HepG2 (cell line): ENCODE data around the gene BIN1. TPM values are rescaled to one million over a fixed set of nuclear protein-coding genes. Genes with fewer than 3 reads are reported as not detected.

ENCODE experiments used
- AKAP8 ChIP-seq: sonication (generic); formaldehyde crosslinking; IDR thresholded peaks from 2 replicates; pipeline ENCODE4 v1.5.1; 2020; ENCODE audit warnings: mild to moderate bottlenecking, missing genetic modification reagents
- CBFB ChIP-seq: sonication (generic); formaldehyde crosslinking; IDR thresholded peaks from 2 replicates; pipeline ENCODE4 v1.4.0; 2020; ENCODE audit warnings: missing genetic modification reagents
- CBX2 ChIP-seq, 2 experiments: fragments of 200-600 bp in 1 of 2; sonication (generic); formaldehyde crosslinking in 1 of 2; IDR thresholded peaks; 2 replicates each; pipeline versions ENCODE4 v1.7.0 to v1.8.1; 2018 to 2022; ENCODE audit warnings: low read depth in 2 of 2, low read length in 1 of 2, mild to moderate bottlenecking in 1 of 2, missing genetic modification reagents in 1 of 2
- CENPT ChIP-seq: sonication (generic); formaldehyde crosslinking; IDR thresholded peaks from 2 replicates; pipeline ENCODE4 v1.8.0; 2022; ENCODE audit warnings: low read depth, mild to moderate bottlenecking, moderate library complexity, missing genetic modification reagents
- HMG20B ChIP-seq: conservative IDR thresholded peaks from 2 replicates; pipeline ENCODE4 v1.6.1; 2016; ENCODE audit warnings: missing genetic modification reagents, missing compliant biosample characterization
- MED8 ChIP-seq: sonication (generic); formaldehyde crosslinking; IDR thresholded peaks from 2 replicates; pipeline ENCODE4 v1.8.1; 2023; ENCODE audit warnings: mild to moderate bottlenecking, missing genetic modification reagents; ENCODE audit not compliant: insufficient replicate concordance
- NCOA1 ChIP-seq: sonication (generic); formaldehyde crosslinking; IDR thresholded peaks from 2 replicates; pipeline ENCODE4 v1.9.0; 2021; ENCODE audit warnings: missing genetic modification reagents
- SPEN ChIP-seq: sonication (generic); formaldehyde crosslinking; IDR thresholded peaks from 2 replicates; pipeline ENCODE4 v1.5.1; 2020; ENCODE audit warnings: low read depth, mild to moderate bottlenecking, missing genetic modification reagents
- ZFP41 ChIP-seq: sonication (generic); formaldehyde crosslinking; IDR thresholded peaks from 2 replicates; pipeline ENCODE4 v1.4.0; 2020; ENCODE audit warnings: mild to moderate bottlenecking, missing genetic modification reagents, borderline replicate concordance
- ZMYM3 ChIP-seq: sonication (generic); formaldehyde crosslinking; IDR thresholded peaks from 2 replicates; pipeline ENCODE4 v1.5.1; 2020; ENCODE audit warnings: mild to moderate bottlenecking, missing genetic modification reagents
- ZMYM4 ChIP-seq: sonication (generic); formaldehyde crosslinking; IDR thresholded peaks from 2 replicates; pipeline ENCODE4 v1.8.1; 2023; ENCODE audit warnings: mild to moderate bottlenecking, missing genetic modification reagents
- ZNF33B ChIP-seq: sonication (generic); formaldehyde crosslinking; IDR thresholded peaks from 2 replicates; pipeline ENCODE4 v1.5.1; 2020; ENCODE audit warnings: mild to moderate bottlenecking, missing genetic modification reagents
- ZNF501 ChIP-seq: sonication (generic); formaldehyde crosslinking; IDR thresholded peaks from 2 replicates; pipeline ENCODE4 v1.5.1; 2020; ENCODE audit warnings: mild to moderate bottlenecking, moderate library complexity, missing genetic modification reagents
- ZNF777 ChIP-seq: sonication (generic); formaldehyde crosslinking; IDR thresholded peaks from 2 replicates; pipeline ENCODE4 v1.4.0; 2020; ENCODE audit warnings: missing genetic modification reagents
- ZNF883 ChIP-seq: sonication (generic); formaldehyde crosslinking; IDR thresholded peaks from 2 replicates; pipeline ENCODE4 v1.5.1; 2020; ENCODE audit warnings: mild to moderate bottlenecking, missing genetic modification reagents; ENCODE audit errors: not compliant biosample characterization
- polyA plus RNA-seq, 8 experiments: library from polyadenylated mRNA; depleted of rRNA in 3 of 8; stranded (reverse) in 7 of 8; unstranded in 1 of 8; fragments of >200 nt; fragmentation: Illumina TruSeq in 4 of 8; extraction: Trizol in 4 of 8; gene quantifications; 2 replicates each; pipeline versions ENCODE4 v1.2.1 to v1.2.3, GENCODE V29; 2011 to 2016; ENCODE audit warnings: low read depth in 4 of 8, missing spikeins in 1 of 8, mixed read lengths in 1 of 8; ENCODE audit not compliant: insufficient read depth in 1 of 8
- total RNA-seq, 5 experiments: library from RNA; depleted of rRNA; stranded (reverse); fragments of >200 nt; fragmentation: Illumina TruSeq; extraction: Trizol; gene quantifications; 2 replicates each; pipeline ENCODE4 v1.2.3, GENCODE V29; 2016; ENCODE audit warnings: low read depth in 1 of 5
- TF ChIP-seq, protein P1 (sequence below): sonication (generic); formaldehyde crosslinking; conservative IDR thresholded peaks from 2 replicates; pipeline ENCODE4 v1.8.0; 2022; ENCODE audit warnings: mild to moderate bottlenecking, moderate library complexity, missing genetic modification reagents
- TF ChIP-seq, protein P2 (sequence below): sonication (generic); formaldehyde crosslinking; IDR thresholded peaks from 2 replicates; pipeline ENCODE4 v1.4.0; 2020; ENCODE audit warnings: mild to moderate bottlenecking, missing genetic modification reagents
- TF ChIP-seq, protein P3 (sequence below): sonication (generic); formaldehyde crosslinking; IDR thresholded peaks from 2 replicates; pipeline ENCODE4 v1.4.0; 2020; ENCODE audit warnings: missing genetic modification reagents, mild to moderate bottlenecking, borderline replicate concordance
- TF ChIP-seq, protein P4 (sequence below): sonication (generic); formaldehyde crosslinking; IDR thresholded peaks from 2 replicates; pipeline ENCODE4 v1.5.0; 2020; ENCODE audit warnings: missing genetic modification reagents, mild to moderate bottlenecking, borderline replicate concordance

BIN1 gene
- total and polyA plus RNA-seq, 2 of the 13 experiments (the other 11 are each of a cell fraction or from before 2014, with no cell fraction given), result 0.93 to 1.2 TPM

DNA sequence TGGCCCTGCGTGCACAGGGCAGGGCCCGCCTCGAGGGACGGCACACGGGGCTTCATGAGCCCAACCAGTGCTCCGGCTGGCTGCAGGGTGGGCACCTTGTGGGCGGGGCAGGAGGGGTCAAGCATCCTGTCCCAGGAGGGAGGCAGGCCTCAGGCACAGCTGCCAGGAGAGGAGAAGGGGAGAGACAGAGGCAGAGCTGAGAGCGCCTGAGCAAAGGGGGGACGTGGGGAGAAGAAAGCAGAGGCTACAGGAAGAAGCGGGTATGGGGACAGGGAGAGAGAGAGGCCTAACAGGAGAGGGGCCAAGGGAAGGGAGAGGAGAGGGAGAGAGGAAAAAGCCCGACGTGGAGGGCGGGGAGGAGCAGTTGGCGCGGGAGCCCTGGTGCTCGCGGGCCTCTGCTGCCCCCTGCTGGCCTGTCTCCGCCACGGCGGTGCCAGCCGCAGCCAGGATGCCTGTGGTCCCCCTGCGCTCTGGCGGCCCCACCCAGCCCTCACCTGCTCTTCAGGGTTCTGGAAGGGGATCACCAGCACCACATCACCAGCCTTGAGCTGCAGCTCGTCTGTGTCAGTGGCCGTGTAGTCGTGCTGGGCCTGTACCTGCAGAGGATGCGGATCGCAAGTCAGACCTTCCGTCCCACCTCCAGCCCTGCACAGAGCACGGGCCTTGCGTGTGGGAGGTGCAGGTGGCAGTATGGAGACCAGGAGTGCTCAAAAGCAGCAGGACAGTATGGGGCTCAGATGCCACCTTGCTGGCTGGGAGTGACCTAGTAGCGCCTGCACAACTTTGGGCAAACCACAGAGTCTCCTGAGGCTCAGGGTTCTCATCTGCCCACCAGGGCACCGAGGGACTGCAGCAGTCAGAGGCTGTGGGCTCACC is 56.8 kb downstream of the BIN1 start (continued):
- peak; percentile 77; the same call in 1 of the 2 replicates for TF ChIP-seq CENPT (CRISPR knock-in tag)
- TF ChIP-seq ZFP41 (CRISPR knock-in tag), result no peak
- TF ChIP-seq MED8 (CRISPR knock-in tag), result no peak
- TF ChIP-seq SPEN (CRISPR knock-in tag), result peak; percentile 60; the same call in 1 of the 2 replicates
- TF ChIP-seq ZMYM4 (CRISPR knock-in tag), result peak; percentile 50; the same call in 1 of the 2 replicates
- TF ChIP-seq AKAP8 (CRISPR knock-in tag), result no peak
- TF ChIP-seq ZNF777, result peak; percentile 91
- TF ChIP-seq ZMYM3 (CRISPR knock-in tag), result 0 out of 2 replicates have a peak, but pooled peaks have one; percentile 14
- TF ChIP-seq, protein P1, sequence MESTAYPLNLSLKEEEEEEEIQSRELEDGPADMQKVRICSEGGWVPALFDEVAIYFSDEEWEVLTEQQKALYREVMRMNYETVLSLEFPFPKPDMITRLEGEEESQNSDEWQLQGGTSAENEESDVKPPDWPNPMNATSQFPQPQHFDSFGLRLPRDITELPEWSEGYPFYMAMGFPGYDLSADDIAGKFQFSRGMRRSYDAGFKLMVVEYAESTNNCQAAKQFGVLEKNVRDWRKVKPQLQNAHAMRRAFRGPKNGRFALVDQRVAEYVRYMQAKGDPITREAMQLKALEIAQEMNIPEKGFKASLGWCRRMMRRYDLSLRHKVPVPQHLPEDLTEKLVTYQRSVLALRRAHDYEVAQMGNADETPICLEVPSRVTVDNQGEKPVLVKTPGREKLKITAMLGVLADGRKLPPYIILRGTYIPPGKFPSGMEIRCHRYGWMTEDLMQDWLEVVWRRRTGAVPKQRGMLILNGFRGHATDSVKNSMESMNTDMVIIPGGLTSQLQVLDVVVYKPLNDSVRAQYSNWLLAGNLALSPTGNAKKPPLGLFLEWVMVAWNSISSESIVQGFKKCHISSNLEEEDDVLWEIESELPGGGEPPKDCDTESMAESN (CRISPR knock-in tag), result peak; percentile 80
- TF ChIP-seq NCOA1 (CRISPR knock-in tag), result peak; percentile 68
- TF ChIP-seq HMG20B (CRISPR knock-in tag), result no peak
- TF ChIP-seq ZNF33B (CRISPR knock-in tag), result 0 out of 2 replicates have a peak, but pooled peaks have one; percentile 24
- 0 out of 2 replicates have a peak, but pooled peaks have one; percentile 33 for TF ChIP-seq CBFB
- peak; percentile 32 for TF ChIP-seq ZNF883
- peak; percentile 74 for TF ChIP-seq ZNF501 (CRISPR knock-in tag)
- TF ChIP-seq, protein P2, sequence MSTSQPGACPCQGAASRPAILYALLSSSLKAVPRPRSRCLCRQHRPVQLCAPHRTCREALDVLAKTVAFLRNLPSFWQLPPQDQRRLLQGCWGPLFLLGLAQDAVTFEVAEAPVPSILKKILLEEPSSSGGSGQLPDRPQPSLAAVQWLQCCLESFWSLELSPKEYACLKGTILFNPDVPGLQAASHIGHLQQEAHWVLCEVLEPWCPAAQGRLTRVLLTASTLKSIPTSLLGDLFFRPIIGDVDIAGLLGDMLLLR (CRISPR knock-in tag), result no peak
- TF ChIP-seq, protein P3, sequence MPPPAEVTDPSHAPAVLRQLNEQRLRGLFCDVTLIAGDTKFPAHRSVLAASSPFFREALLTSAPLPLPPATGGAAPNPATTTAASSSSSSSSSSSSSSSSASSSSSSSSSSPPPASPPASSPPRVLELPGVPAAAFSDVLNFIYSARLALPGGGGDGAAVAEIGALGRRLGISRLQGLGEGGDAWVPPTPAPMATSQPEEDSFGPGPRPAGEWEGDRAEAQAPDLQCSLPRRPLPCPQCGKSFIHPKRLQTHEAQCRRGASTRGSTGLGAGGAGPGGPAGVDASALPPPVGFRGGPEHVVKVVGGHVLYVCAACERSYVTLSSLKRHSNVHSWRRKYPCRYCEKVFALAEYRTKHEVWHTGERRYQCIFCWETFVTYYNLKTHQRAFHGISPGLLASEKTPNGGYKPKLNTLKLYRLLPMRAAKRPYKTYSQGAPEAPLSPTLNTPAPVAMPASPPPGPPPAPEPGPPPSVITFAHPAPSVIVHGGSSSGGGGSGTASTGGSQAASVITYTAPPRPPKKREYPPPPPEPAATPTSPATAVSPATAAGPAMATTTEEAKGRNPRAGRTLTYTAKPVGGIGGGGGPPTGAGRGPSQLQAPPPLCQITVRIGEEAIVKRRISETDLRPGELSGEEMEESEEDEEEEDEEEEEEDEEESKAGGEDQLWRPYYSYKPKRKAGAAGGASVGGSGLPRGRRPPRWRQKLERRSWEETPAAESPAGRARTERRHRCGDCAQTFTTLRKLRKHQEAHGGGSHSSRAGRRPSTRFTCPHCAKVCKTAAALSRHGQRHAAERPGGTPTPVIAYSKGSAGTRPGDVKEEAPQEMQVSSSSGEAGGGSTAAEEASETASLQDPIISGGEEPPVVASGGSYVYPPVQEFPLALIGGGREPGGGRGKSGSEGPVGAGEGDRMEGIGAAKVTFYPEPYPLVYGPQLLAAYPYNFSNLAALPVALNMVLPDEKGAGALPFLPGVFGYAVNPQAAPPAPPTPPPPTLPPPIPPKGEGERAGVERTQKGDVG (CRISPR knock-in tag), result peak; percentile 19; the same call in 1 of the 2 replicates
- no peak for TF ChIP-seq CBX2 (IDR thresholded peaks at IDR 0.05; ENCODE audit: low read depth, low read length)
- TF ChIP-seq CBX2 (CRISPR knock-in tag; IDR thresholded peaks at IDR 0.05; ENCODE audit: low read depth), result 0 out of 2 replicates have a peak, but pooled peaks have one; percentile 41
- TF ChIP-seq, protein P4, sequence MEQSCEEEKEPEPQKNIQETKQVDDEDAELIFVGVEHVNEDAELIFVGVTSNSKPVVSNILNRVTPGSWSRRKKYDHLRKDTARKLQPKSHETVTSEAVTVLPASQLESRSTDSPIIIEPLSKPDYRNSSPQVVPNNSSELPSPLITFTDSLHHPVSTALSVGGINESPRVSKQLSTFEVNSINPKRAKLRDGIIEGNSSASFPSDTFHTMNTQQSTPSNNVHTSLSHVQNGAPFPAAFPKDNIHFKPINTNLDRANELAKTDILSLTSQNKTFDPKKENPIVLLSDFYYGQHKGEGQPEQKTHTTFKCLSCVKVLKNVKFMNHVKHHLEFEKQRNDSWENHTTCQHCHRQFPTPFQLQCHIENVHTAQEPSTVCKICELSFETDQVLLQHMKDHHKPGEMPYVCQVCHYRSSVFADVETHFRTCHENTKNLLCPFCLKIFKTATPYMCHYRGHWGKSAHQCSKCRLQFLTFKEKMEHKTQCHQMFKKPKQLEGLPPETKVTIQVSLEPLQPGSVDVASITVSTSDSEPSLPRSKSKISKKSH (CRISPR knock-in tag), result peak; percentile 16; the same call in 1 of the 2 replicates
